AG09319 (cell line): ENCODE data around the gene TET1.

ENCODE experiments used
- DNase-seq: peaks from one replicate; pipeline ENCODE4 v3.0.0-alpha.2; 2010; ENCODE audit warnings: low read depth; ENCODE audit errors: extremely low read depth
- CTCF ChIP-seq: IDR thresholded peaks from 2 replicates; pipeline ENCODE4 v1.5.1; 2011; ENCODE audit warnings: low read depth, mild to moderate bottlenecking, inconsistent platforms, low read length, moderate library complexity

TET1 gene

GRCh38 chr10:68560943-68561864 lies 1.1 kb downstream of the TET1 start:
- TF ChIP-seq CTCF: no peak
- no peak for DNase-seq

- no peak for TF ChIP-seq CTCF
- DNase-seq: no peak
These were observed 1.9 kb downstream of the TET1 start for GRCh38 chr10:68561865-68562649.

- no peak for TF ChIP-seq CTCF
- no peak for DNase-seq
These were observed 2.8 kb downstream of the TET1 start for GRCh38 chr10:68562661-68563570.

- DNase-seq: no peak
- no peak for TF ChIP-seq CTCF
These were observed 4.6 kb downstream of the TET1 start for GRCh38 chr10:68564712-68565111.

GRCh38 chr10:68565658-68566057 lies 5.5 kb downstream of the TET1 start:
- DNase-seq: no peak
- no peak for TF ChIP-seq CTCF

- DNase-seq: no peak
- TF ChIP-seq CTCF: no peak
These were observed 6.2 kb downstream of the TET1 start for GRCh38 chr10:68566351-68566750.
